IMR-90 (cell line): ENCODE data around the gene ZGLP1. TPM values are rescaled to one million over a fixed set of nuclear protein-coding genes. Genes with fewer than 3 reads are reported as not detected.

ENCODE experiments used
- ATAC-seq: fragments of 200-7000 bp; cut with Tn5 transposase; 2 replicates; pipeline ENCODE4 v1.9.1; 2020; ENCODE audit warnings: low read depth, mild to moderate bottlenecking, moderate library complexity
- BruUV-seq: library from RNA; stranded (reverse); fragments of 400-500 nt; replicated peaks from 2 replicates; lab custom pipeline; 2021; lab: Mats Ljungman, UMichigan
- CTCF ChIA-PET: fragments of 300-600 bp; formaldehyde crosslinking; extraction: SDS; loops from one replicate; lab custom pipeline; 2021; ENCODE audit warnings: antibody characterized with exemption; lab: Yijun Ruan, JAX
- POLR2A ChIA-PET: fragments of 300-600 bp; sonication (Branson Sonifier 250); formaldehyde crosslinking; loops from one replicate; lab custom pipeline; 2022; ENCODE audit warnings: antibody characterized with exemption; ENCODE audit not compliant: unreplicated experiment; lab: Charles Lee
- DNase-seq: peaks from one replicate; pipeline ENCODE4 v3.0.0; 2013
- H2AFZ ChIP-seq: replicated peaks from 2 replicates; pipeline ENCODE3; 2013; ENCODE audit warnings: low read length, mild to moderate bottlenecking; ENCODE audit not compliant: poor library complexity
- H2AK5ac ChIP-seq: 2 replicates; pipeline ENCODE4 v1.6.1; 2013; ENCODE audit warnings: low read depth, low read length, inconsistent platforms
- H2AK9ac ChIP-seq: replicated peaks from 2 replicates; pipeline ENCODE3; 2013; ENCODE audit warnings: mild to moderate bottlenecking, low read depth, low read length, moderate library complexity; ENCODE audit not compliant: poor library complexity
- H2BK120ac ChIP-seq: 2 replicates; pipeline ENCODE4 v1.6.1; 2013; ENCODE audit warnings: low read depth, low read length, inconsistent platforms
- H2BK15ac ChIP-seq: 3 replicates; pipeline ENCODE4 v1.6.1; 2013; ENCODE audit warnings: low read depth, low read length, inconsistent platforms
- H2BK20ac ChIP-seq: 2 replicates; pipeline ENCODE4 v1.6.1; 2013; ENCODE audit warnings: low read depth, mild to moderate bottlenecking, inconsistent platforms, low read length, moderate library complexity
- H2BK5ac ChIP-seq: 2 replicates; pipeline ENCODE4 v1.6.1; 2013; ENCODE audit warnings: mild to moderate bottlenecking, low read depth, low read length, inconsistent platforms; ENCODE audit not compliant: poor library complexity, severe bottlenecking
- H3K14ac ChIP-seq: replicated peaks from 2 replicates; pipeline ENCODE4 v1.6.1; 2013; ENCODE audit warnings: low read depth, low read length, inconsistent platforms
- H3K18ac ChIP-seq: 2 replicates; pipeline ENCODE4 v1.6.1; 2013; ENCODE audit warnings: low read depth, low read length, control low read depth
- H3K23ac ChIP-seq: 2 replicates; pipeline ENCODE4 v1.6.1; 2013; ENCODE audit warnings: low read depth, low read length, inconsistent platforms
- H3K27ac ChIP-seq: 2 replicates; pipeline ENCODE4 v1.5.1; 2013; ENCODE audit warnings: mild to moderate bottlenecking, control low read depth, low read length; ENCODE audit not compliant: insufficient read depth
- H3K27me3 ChIP-seq: 2 replicates; pipeline ENCODE4 v1.6.1; 2013; ENCODE audit warnings: low read length; ENCODE audit not compliant: control insufficient read depth, insufficient read depth
- H3K36me3 ChIP-seq: 2 replicates; pipeline ENCODE4 v1.6.1; 2013; ENCODE audit warnings: low read length, mixed read lengths; ENCODE audit not compliant: control insufficient read depth, insufficient read depth
- H3K4ac ChIP-seq: 2 replicates; pipeline ENCODE4 v1.6.1; 2013; ENCODE audit warnings: low read depth, low read length, inconsistent platforms
- H3K4me1 ChIP-seq: 2 replicates; pipeline ENCODE4 v1.6.1; 2013; ENCODE audit warnings: low read length, mixed read lengths; ENCODE audit not compliant: control insufficient read depth, insufficient read depth
- H3K4me2 ChIP-seq: 2 replicates; pipeline ENCODE4 v1.6.1; 2013; ENCODE audit warnings: low read depth, mild to moderate bottlenecking, control low read depth, low read length, moderate library complexity
- H3K4me3 ChIP-seq: 2 replicates; pipeline ENCODE4 v1.5.1; 2013; ENCODE audit warnings: low read depth, mild to moderate bottlenecking, control low read depth, low read length, moderate library complexity; ENCODE audit not compliant: insufficient read depth
- H3K56ac ChIP-seq: 2 replicates; pipeline ENCODE4 v1.6.1; 2013; ENCODE audit warnings: low read length, inconsistent platforms; ENCODE audit not compliant: insufficient read depth; ENCODE audit errors: extremely low read depth
- H3K79me1 ChIP-seq, 2 experiments: 2 replicates each; pipeline ENCODE4 v1.6.1; 2013; ENCODE audit warnings: low read length in 2 of 2, inconsistent platforms in 1 of 2, low read depth in 1 of 2
- H3K9ac ChIP-seq: 2 replicates; pipeline ENCODE4 v1.6.1; 2013; ENCODE audit warnings: low read depth, low read length, control low read depth
- H3K9me1 ChIP-seq: 2 replicates; pipeline ENCODE4 v1.6.1; 2013; ENCODE audit warnings: low read length, inconsistent platforms; ENCODE audit not compliant: insufficient read depth
- H3K9me3 ChIP-seq: 2 replicates; pipeline ENCODE4 v1.6.1; 2013; ENCODE audit warnings: low read length; ENCODE audit not compliant: control insufficient read depth, insufficient read depth
- H4K20me1 ChIP-seq: 2 replicates; pipeline ENCODE4 v1.6.1; 2013; ENCODE audit warnings: low read length, inconsistent platforms; ENCODE audit not compliant: insufficient read depth
- H4K5ac ChIP-seq: 2 replicates; pipeline ENCODE4 v1.6.1; 2013; ENCODE audit warnings: mild to moderate bottlenecking, low read depth, low read length, control low read depth
- H4K8ac ChIP-seq, 2 experiments: 2 replicates each; pipeline ENCODE4 v1.6.1; 2013; ENCODE audit warnings: low read depth in 2 of 2, low read length in 2 of 2, control low read depth in 1 of 2, inconsistent platforms in 1 of 2
- H4K91ac ChIP-seq: 2 replicates; pipeline ENCODE4 v1.6.1; 2013; ENCODE audit warnings: low read depth, low read length, inconsistent platforms; ENCODE audit not compliant: insufficient read depth
- BHLHE40 ChIP-seq: fragments of 150-350 bp; IDR thresholded peaks from 2 replicates; pipeline ENCODE4 v1.6.1; 2016; ENCODE audit warnings: mild to moderate bottlenecking, low read depth, low read length
- CEBPB ChIP-seq: IDR thresholded peaks from 2 replicates; pipeline ENCODE4 v1.6.1; 2012; ENCODE audit warnings: low read depth, low read length, improper control_type of control experiment
- CHD1 ChIP-seq: IDR thresholded peaks from 2 replicates; pipeline ENCODE4 v1.6.1; 2012; ENCODE audit warnings: low read depth, low read length, improper control_type of control experiment
- RAD21 ChIP-seq: IDR thresholded peaks from 2 replicates; pipeline ENCODE4 v1.6.1; 2012; ENCODE audit warnings: low read length, improper control_type of control experiment
- RCOR1 ChIP-seq: IDR thresholded peaks from 2 replicates; pipeline ENCODE4 v1.6.1; 2012; ENCODE audit warnings: mild to moderate bottlenecking, low read length, improper control_type of control experiment; ENCODE audit not compliant: insufficient replicate concordance
- WGBS, 2 experiments: methylation state at CpG; one replicate each; pipeline versions ENCODE4 v1.1.5 to v1.1.7; 2013; ENCODE audit warnings: missing lambda C conversion rate in 2 of 2; ENCODE audit not compliant: insufficient read length in 1 of 2; ENCODE audit errors: extremely low coverage in 2 of 2; 5-methylcytosine and 5-hydroxymethylcytosine counted together
- dilution Hi-C: fragments of 300-500 bp; cut with HindIII; formaldehyde crosslinking; loops from one replicate; pipeline ENCODE4 v1.14.3; 2018; ENCODE audit warnings: low sequenced_read_pairs; ENCODE audit not compliant: unreplicated experiment
- in situ Hi-C: fragments of 300-500 bp; cut with MboI; formaldehyde crosslinking; loops from 3 replicates; pipeline ENCODE4 v1.14.3; 2019; ENCODE audit warnings: low sequenced_read_pairs, inconsistent platforms, mixed read lengths
- intact Hi-C: fragments of 100-400 bp; cut with micrococcal nuclease; formaldehyde crosslinking; loops from 2 replicates; pipeline ENCODE4 v1.10.0; 2022
- polyA plus RNA-seq, 3 experiments: library from polyadenylated mRNA; depleted of rRNA; stranded (reverse); fragments of >200 nt; gene quantifications; 2 replicates each; pipeline ENCODE4 v1.2.3, GENCODE V29; 2012; ENCODE audit warnings: low replicate concordance in 1 of 3
- total RNA-seq: library from RNA; depleted of rRNA; stranded (reverse); fragments of >200 nt; gene quantifications from 2 replicates; pipeline ENCODE4 v1.2.3, GENCODE V29; 2012

ZGLP1 gene
- total and polyA plus RNA-seq, 2 of the 4 experiments (the other 2 are of a cell fraction) = 0.54 to 3.1 TPM

- no peak overlapping the region for H3K23ac ChIP-seq
- no peak overlapping the region for H3K56ac ChIP-seq
These were observed 14.2 kb downstream of the ZGLP1 start for GRCh38 chr19:10295305-10295846.

More at GRCh38 chr19:10295305-10295846, 14.2 kb downstream of the ZGLP1 start:
- Histone ChIP-seq H4K8ac (no peak overlapping the region), H3K9ac (no peak overlapping the region), H2AFZ (peak overlapping the region; percentile 33), H3K36me3 (peaks cover 14% of the 10 kb centered on the region; the same call in 1 of the 2 replicates), H2BK20ac (no peak overlapping the region), H3K4ac (no peak overlapping the region), H3K4me3 (no peak overlapping the region), H2BK120ac (no peak overlapping the region), H3K27ac (no peak overlapping the region), H3K27me3 (no peaks in the 10 kb centered on the region; the same call in 1 of the 2 replicates), H3K4me1 (peaks cover 16% of the 10 kb centered on the region), H3K4me2 (no peak overlapping the region), H3K9me1 (no peaks in the 10 kb centered on the region), H4K91ac (no peak overlapping the region), H4K20me1 (peaks cover 6% of the 10 kb centered on the region), H3K18ac (no peak overlapping the region), H4K5ac (no peak overlapping the region), H3K14ac (no peak overlapping the region), H3K9me3 (no peaks in the 10 kb centered on the region), H2BK5ac (no peak overlapping the region), H2AK9ac (no peak overlapping the region), H3K79me1 (peaks cover 0 to 4% of the 10 kb centered on the region in 2 experiments; a peak in 1 of 4 replicates), H2BK15ac (no peak overlapping the region), H2AK5ac (peak overlapping the region; percentile 24; the same call in 1 of the 2 replicates)
- intact Hi-C loops (no loop called here), dilution Hi-C loops (no loop called here), in situ Hi-C loops (no loop called here)
- CTCF ChIA-PET = no interaction called here
- no peak for ATAC-seq
- DNase-seq = no peak
- no TSS peak for BruUV-seq
- TF ChIP-seq BHLHE40 (no peak), RCOR1 (no peak), CEBPB (no peak), RAD21 (no peak), CHD1 (no peak)
- WGBS, 2 experiments = 30% methylated on average over 25 of the region's 48 CpGs; no CpG with 5 or more reads in 1 of the 2 experiments
- POLR2A ChIA-PET = no interaction called here
